22Rv1 (cell line): ENCODE data around the gene CAPZA3.

Experiments
- CTCF ChIP-seq: fragments of 450-650 bp; IDR thresholded peaks from 2 replicates; pipeline ENCODE4 v1.5.1; 2017; ENCODE audit warnings: mild to moderate bottlenecking
- ZFX ChIP-seq: fragments of 450-650 bp; IDR thresholded peaks from 2 replicates; pipeline ENCODE4 v1.6.1; 2017; ENCODE audit warnings: antibody characterized with exemption, borderline replicate concordance

GRCh38 chr12:18752280-18752920, 14.5 kb downstream of the CAPZA3 start:
- no peak for TF ChIP-seq CTCF
- TF ChIP-seq ZFX = no peak
